ENCODE results near the gene CCDC3.

CCDC3 gene

GRCh38 chr10:12965571-12965970 is 35.9 kb downstream of the CCDC3 start:
- TF ChIP-seq TAF1 (IDR thresholded peaks at IDR 0.05; ENCODE audit: borderline replicate concordance, insufficient read depth, low read length) (no peak), POLR2AphosphoS5 (IDR thresholded peaks at IDR 0.05; ENCODE audit: low read depth, low read length) (no peak), REST (IDR thresholded peaks at IDR 0.05; ENCODE audit: insufficient read depth in 1 of 2, low read depth in 2 of 2, low read length in 2 of 2) (no peak), FOXP2 (optimal IDR thresholded peaks at IDR 0.05; ENCODE audit: borderline replicate concordance, extremely low read depth, extremely low read length, insufficient read depth) (no peak), SIN3A (IDR thresholded peaks at IDR 0.05; ENCODE audit: borderline replicate concordance, insufficient read depth, low read length) (no peak)

GRCh38 chr10:12962556-12962955 is 39.0 kb downstream of the CCDC3 start:
- no peak for TF ChIP-seq FOXP2 (optimal IDR thresholded peaks at IDR 0.05; ENCODE audit: borderline replicate concordance, extremely low read depth, extremely low read length, insufficient read depth)
- no peak for TF ChIP-seq POLR2AphosphoS5 (IDR thresholded peaks at IDR 0.05; ENCODE audit: low read depth, low read length)
- TF ChIP-seq TAF1 (IDR thresholded peaks at IDR 0.05; ENCODE audit: borderline replicate concordance, insufficient read depth, low read length), result no peak
- TF ChIP-seq SIN3A (IDR thresholded peaks at IDR 0.05; ENCODE audit: borderline replicate concordance, insufficient read depth, low read length), result no peak
- TF ChIP-seq REST (IDR thresholded peaks at IDR 0.05; ENCODE audit: insufficient read depth in 1 of 2, low read depth in 2 of 2, low read length in 2 of 2), result no peak

GRCh38 chr10:12961416-12962205 is 39.9 kb downstream of the CCDC3 start:
- TF ChIP-seq REST (IDR thresholded peaks at IDR 0.05; ENCODE audit: insufficient read depth in 1 of 2, low read depth in 2 of 2, low read length in 2 of 2), result no peak
- no peak for TF ChIP-seq POLR2AphosphoS5 (IDR thresholded peaks at IDR 0.05; ENCODE audit: low read depth, low read length)
- TF ChIP-seq FOXP2 (optimal IDR thresholded peaks at IDR 0.05; ENCODE audit: borderline replicate concordance, extremely low read depth, extremely low read length, insufficient read depth), result no peak
- no peak for TF ChIP-seq TAF1 (IDR thresholded peaks at IDR 0.05; ENCODE audit: borderline replicate concordance, insufficient read depth, low read length)
- no peak for TF ChIP-seq SIN3A (IDR thresholded peaks at IDR 0.05; ENCODE audit: borderline replicate concordance, insufficient read depth, low read length)

GRCh38 chr10:12960941-12961340 is 40.6 kb downstream of the CCDC3 start:
- TF ChIP-seq TAF1 (IDR thresholded peaks at IDR 0.05; ENCODE audit: borderline replicate concordance, insufficient read depth, low read length) (no peak), SIN3A (IDR thresholded peaks at IDR 0.05; ENCODE audit: borderline replicate concordance, insufficient read depth, low read length) (no peak), FOXP2 (optimal IDR thresholded peaks at IDR 0.05; ENCODE audit: borderline replicate concordance, extremely low read depth, extremely low read length, insufficient read depth) (no peak), REST (IDR thresholded peaks at IDR 0.05; ENCODE audit: insufficient read depth in 1 of 2, low read depth in 2 of 2, low read length in 2 of 2) (no peak), POLR2AphosphoS5 (IDR thresholded peaks at IDR 0.05; ENCODE audit: low read depth, low read length) (no peak)

Measured in PFSK-1 (cell line).